Colonic mucosa (tissue), 4 donors: ENCODE data around the gene NDUFS2. TPM values are rescaled to one million over a fixed set of nuclear protein-coding genes. Genes with fewer than 3 reads are reported as not detected.

Experiments used
- DNase-seq: peaks from one replicate; pipeline ENCODE4 v3.0.0-alpha.2; 2020
- H3K27ac ChIP-seq: fragments of 200-600 bp; one replicate; pipeline ENCODE4 v1.8.0; 2021
- H3K27me3 ChIP-seq: fragments of 200-600 bp; one replicate; pipeline ENCODE4 v1.8.0; 2021
- H3K36me3 ChIP-seq: fragments of 200-600 bp; one replicate; pipeline ENCODE4 v1.8.0; 2021
- H3K4me1 ChIP-seq: fragments of 200-600 bp; one replicate; pipeline ENCODE4 v1.8.0; 2021; ENCODE audit warnings: mild to moderate bottlenecking
- H3K4me3 ChIP-seq: fragments of 200-600 bp; one replicate; pipeline ENCODE4 v1.8.0; 2021
- H3K9ac ChIP-seq, 2 donors: one replicate each; pipeline ENCODE4 v1.7.0; 2013; ENCODE audit warnings: control low read depth in 2 of 2, low read depth in 2 of 2, low read length in 2 of 2
- H3K9me3 ChIP-seq: fragments of 200-600 bp; one replicate; pipeline ENCODE4 v1.8.0; 2021
- CTCF ChIP-seq: fragments of 200-600 bp; IDR thresholded peaks from one replicate; pipeline ENCODE4 v1.8.0; 2022; ENCODE audit warnings: antibody characterized with exemption, mild to moderate bottlenecking
- intact Hi-C: fragments of 100-400 bp; cut with DNase I; formaldehyde crosslinking; loops from one replicate; pipeline ENCODE4 v1.14.1; 2022
- total RNA-seq, 2 donors: library from RNA; stranded (reverse); fragmentation: NEBNext Ultra II Directional in 1 of 2; extraction: Animal tissue kit (Norgen Biotek cat#: 25700) in 1 of 2; gene quantifications; one replicate each; pipeline ENCODE4 v1.2.1, GENCODE V29; 2021
- donor health status: healthy.
- donor health status: DM: no; HTN: no; CAD: no.
- donor health status: DM: no; HTN: no; CAD: no.

Gene NDUFS2
- total RNA-seq, 2 donors from 2014 or later: 167 to 169 TPM

GRCh38 chr1:161199506-161200139 lies 2.5 kb upstream of the NDUFS2 start:
- H3K4me1 ChIP-seq: no peaks in the 10 kb centered on the region
- no peaks in the 10 kb centered on the region for H3K9me3 ChIP-seq
- H3K4me3 ChIP-seq: no peak overlapping the region
- TF ChIP-seq CTCF: no peak
- no peak for DNase-seq
- intact Hi-C loops: loop anchor here (10.0 kb wide), 2 partner anchors 105 to 185 kb away; partner anchors contain the start of gene MPZ
- peak overlapping the region; percentile 36 to 47 for H3K9ac ChIP-seq
- peak overlapping the region; percentile 23 for H3K27ac ChIP-seq
- H3K27me3 ChIP-seq: no peaks in the 10 kb centered on the region
- H3K36me3 ChIP-seq: no peaks in the 10 kb centered on the region

GRCh38 chr1:161200421-161200991 lies 1.7 kb upstream of the NDUFS2 start:
- peak overlapping the region; percentile 86 for H3K27ac ChIP-seq
- no peaks in the 10 kb centered on the region for H3K36me3 ChIP-seq
- peak overlapping the region in 1 of 2 donors; percentile 2 for H3K9ac ChIP-seq
- DNase-seq: no peak
- H3K4me3 ChIP-seq: no peak overlapping the region
- H3K9me3 ChIP-seq: no peaks in the 10 kb centered on the region
- no peaks in the 10 kb centered on the region for H3K4me1 ChIP-seq
- H3K27me3 ChIP-seq: no peaks in the 10 kb centered on the region
- no peak for TF ChIP-seq CTCF
- intact Hi-C loops: no loop called here

GRCh38 chr1:161200992-161201835 lies 953 bp upstream of the NDUFS2 start:
- TF ChIP-seq CTCF: no peak

GRCh38 chr1:161206411-161207140 lies 4.4 kb downstream of the NDUFS2 start:
- intact Hi-C loops: no loop called here
- peak overlapping the region; percentile 44 for H3K27ac ChIP-seq
- H3K4me1 ChIP-seq: no peaks in the 10 kb centered on the region
- no peaks in the 10 kb centered on the region for H3K27me3 ChIP-seq
- DNase-seq: no peak
- H3K4me3 ChIP-seq: no peak overlapping the region
- peak overlapping the region in 1 of 2 donors; percentile 51 for H3K9ac ChIP-seq
- no peaks in the 10 kb centered on the region for H3K9me3 ChIP-seq
- peaks cover 11% of the 10 kb centered on the region for H3K36me3 ChIP-seq
- TF ChIP-seq CTCF: no peak

More at GRCh38 chr1:161200992-161201835, 953 bp upstream of the NDUFS2 start:
- H3K9me3 ChIP-seq: no peaks in the 10 kb centered on the region
- H3K27me3 ChIP-seq: no peaks in the 10 kb centered on the region
- H3K36me3 ChIP-seq: no peaks in the 10 kb centered on the region
- intact Hi-C loops: no loop called here
- no peaks in the 10 kb centered on the region for H3K4me1 ChIP-seq
- H3K9ac ChIP-seq: peak overlapping the region; percentile 70 to 96
- H3K27ac ChIP-seq: peak overlapping the region; percentile 86
- DNase-seq: peak; percentile 45
- peak overlapping the region; percentile 49 for H3K4me3 ChIP-seq

GRCh38 chr1:161207173-161207572 lies 5.0 kb downstream of the NDUFS2 start:
- DNase-seq: no peak

More at GRCh38 chr1:161207173-161207572, 5.0 kb downstream of the NDUFS2 start:
- H3K9me3 ChIP-seq: no peaks in the 10 kb centered on the region
- peak overlapping the region; percentile 44 for H3K27ac ChIP-seq
- H3K9ac ChIP-seq: peak overlapping the region in 1 of 2 donors; percentile 51
- H3K4me1 ChIP-seq: no peaks in the 10 kb centered on the region
- TF ChIP-seq CTCF: no peak
- H3K27me3 ChIP-seq: no peaks in the 10 kb centered on the region
- intact Hi-C loops: no loop called here
- peaks cover 12% of the 10 kb centered on the region for H3K36me3 ChIP-seq
- no peak overlapping the region for H3K4me3 ChIP-seq
